H1 (cell line): ENCODE measurements around the gene SYNJ1. TPM values are rescaled to one million over a fixed set of nuclear protein-coding genes. Genes with fewer than 3 reads are reported as not detected.

ENCODE experiments used
- EP300 ChIP-seq, 2 experiments: IDR thresholded peaks; 1 replicate in 1 of 2; 2 replicates in 1 of 2; pipeline ENCODE4 v1.6.1; 2011 to 2012; ENCODE audit warnings: low read depth in 2 of 2, low read length in 2 of 2, mild to moderate bottlenecking in 2 of 2, borderline replicate concordance in 1 of 2, inconsistent platforms in 1 of 2, moderate library complexity in 1 of 2
- GABPA ChIP-seq: IDR thresholded peaks from 2 replicates; pipeline ENCODE4 v1.6.1; 2011; ENCODE audit warnings: mild to moderate bottlenecking, low read length, moderate library complexity, borderline replicate concordance; ENCODE audit not compliant: insufficient read depth
- POU5F1 ChIP-seq: IDR thresholded peaks from 2 replicates; pipeline ENCODE4 v1.6.1; 2011; ENCODE audit warnings: low read depth, mild to moderate bottlenecking, low read length, moderate library complexity
- RAD21 ChIP-seq, 2 experiments: IDR thresholded peaks in 1 of 2; conservative IDR thresholded peaks in 1 of 2; 2 replicates each; pipeline ENCODE4 v1.6.1; 2011; ENCODE audit warnings: low read depth in 2 of 2, low read length in 2 of 2, improper control_type of control experiment in 1 of 2, inconsistent platforms in 1 of 2, mild to moderate bottlenecking in 1 of 2, moderate library complexity in 1 of 2
- SIX5 ChIP-seq: IDR thresholded peaks from 2 replicates; pipeline ENCODE4 v1.6.1; 2011; ENCODE audit warnings: mild to moderate bottlenecking, low read depth, low read length
- TEAD4 ChIP-seq: IDR thresholded peaks from 2 replicates; pipeline ENCODE4 v1.6.1; 2012; ENCODE audit warnings: low read depth, low read length, inconsistent platforms, mixed read lengths
- polyA plus RNA-seq, 7 experiments: library from polyadenylated mRNA; depleted of rRNA in 3 of 7; stranded (reverse) in 5 of 7; unstranded in 2 of 7; fragments of >200 nt in 5 of 7; fragments of 200-250 nt in 2 of 7; gene quantifications; 1 replicate in 5 of 7; 2 replicates in 1 of 7; 4 replicates in 1 of 7; pipeline versions ENCODE4 v1.2.1 to v1.2.3, GENCODE V29; 2011 to 2013; ENCODE audit warnings: missing spikeins in 2 of 7, mixed read lengths in 2 of 7
- total RNA-seq: library from RNA; stranded (reverse); fragmentation: NEBNext Ultra II Directional; extraction: Animal tissue kit (Norgen Biotek cat#: 25700); gene quantifications from 2 replicates; pipeline ENCODE4 v1.2.1, GENCODE V29; 2021
- TF ChIP-seq, protein P1 (sequence below): fragments of 300-600 bp; sonication (generic); IDR thresholded peaks from 2 replicates; pipeline ENCODE4 v1.7.1; 2012; ENCODE audit warnings: low read length, moderate library complexity, mild to moderate bottlenecking, inconsistent platforms; ENCODE audit not compliant: insufficient replicate concordance
- TF ChIP-seq, protein P2 (sequence below): IDR thresholded peaks from 2 replicates; pipeline ENCODE4 v1.6.1; 2012; ENCODE audit warnings: low read length, inconsistent platforms

The SYNJ1 gene
- total and polyA plus RNA-seq, 2 of the 8 experiments (the other 6 are each of a cell fraction or from before 2014, with no cell fraction given) = 1.3 to 4.3 TPM

DNA sequence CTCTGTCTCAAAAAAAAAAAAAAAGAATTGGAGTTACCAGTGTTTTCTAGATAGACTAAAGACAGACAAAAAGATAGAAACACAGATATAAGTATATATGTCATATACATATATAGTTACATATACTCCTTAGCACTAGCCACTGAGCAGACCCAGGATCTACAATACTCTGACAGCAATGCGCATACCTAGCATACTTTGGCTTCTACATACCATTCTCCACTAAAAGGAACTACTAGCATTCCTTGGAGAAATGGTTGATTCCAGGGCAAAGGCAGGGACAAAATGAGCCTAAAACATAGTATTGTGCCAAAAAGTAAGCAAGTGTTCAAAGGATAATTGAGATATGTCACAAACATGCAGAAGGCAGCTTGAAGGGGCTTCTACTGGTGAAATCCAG lies 22.7 kb downstream of the SYNJ1 start (continued):
- TF ChIP-seq, protein P1, sequence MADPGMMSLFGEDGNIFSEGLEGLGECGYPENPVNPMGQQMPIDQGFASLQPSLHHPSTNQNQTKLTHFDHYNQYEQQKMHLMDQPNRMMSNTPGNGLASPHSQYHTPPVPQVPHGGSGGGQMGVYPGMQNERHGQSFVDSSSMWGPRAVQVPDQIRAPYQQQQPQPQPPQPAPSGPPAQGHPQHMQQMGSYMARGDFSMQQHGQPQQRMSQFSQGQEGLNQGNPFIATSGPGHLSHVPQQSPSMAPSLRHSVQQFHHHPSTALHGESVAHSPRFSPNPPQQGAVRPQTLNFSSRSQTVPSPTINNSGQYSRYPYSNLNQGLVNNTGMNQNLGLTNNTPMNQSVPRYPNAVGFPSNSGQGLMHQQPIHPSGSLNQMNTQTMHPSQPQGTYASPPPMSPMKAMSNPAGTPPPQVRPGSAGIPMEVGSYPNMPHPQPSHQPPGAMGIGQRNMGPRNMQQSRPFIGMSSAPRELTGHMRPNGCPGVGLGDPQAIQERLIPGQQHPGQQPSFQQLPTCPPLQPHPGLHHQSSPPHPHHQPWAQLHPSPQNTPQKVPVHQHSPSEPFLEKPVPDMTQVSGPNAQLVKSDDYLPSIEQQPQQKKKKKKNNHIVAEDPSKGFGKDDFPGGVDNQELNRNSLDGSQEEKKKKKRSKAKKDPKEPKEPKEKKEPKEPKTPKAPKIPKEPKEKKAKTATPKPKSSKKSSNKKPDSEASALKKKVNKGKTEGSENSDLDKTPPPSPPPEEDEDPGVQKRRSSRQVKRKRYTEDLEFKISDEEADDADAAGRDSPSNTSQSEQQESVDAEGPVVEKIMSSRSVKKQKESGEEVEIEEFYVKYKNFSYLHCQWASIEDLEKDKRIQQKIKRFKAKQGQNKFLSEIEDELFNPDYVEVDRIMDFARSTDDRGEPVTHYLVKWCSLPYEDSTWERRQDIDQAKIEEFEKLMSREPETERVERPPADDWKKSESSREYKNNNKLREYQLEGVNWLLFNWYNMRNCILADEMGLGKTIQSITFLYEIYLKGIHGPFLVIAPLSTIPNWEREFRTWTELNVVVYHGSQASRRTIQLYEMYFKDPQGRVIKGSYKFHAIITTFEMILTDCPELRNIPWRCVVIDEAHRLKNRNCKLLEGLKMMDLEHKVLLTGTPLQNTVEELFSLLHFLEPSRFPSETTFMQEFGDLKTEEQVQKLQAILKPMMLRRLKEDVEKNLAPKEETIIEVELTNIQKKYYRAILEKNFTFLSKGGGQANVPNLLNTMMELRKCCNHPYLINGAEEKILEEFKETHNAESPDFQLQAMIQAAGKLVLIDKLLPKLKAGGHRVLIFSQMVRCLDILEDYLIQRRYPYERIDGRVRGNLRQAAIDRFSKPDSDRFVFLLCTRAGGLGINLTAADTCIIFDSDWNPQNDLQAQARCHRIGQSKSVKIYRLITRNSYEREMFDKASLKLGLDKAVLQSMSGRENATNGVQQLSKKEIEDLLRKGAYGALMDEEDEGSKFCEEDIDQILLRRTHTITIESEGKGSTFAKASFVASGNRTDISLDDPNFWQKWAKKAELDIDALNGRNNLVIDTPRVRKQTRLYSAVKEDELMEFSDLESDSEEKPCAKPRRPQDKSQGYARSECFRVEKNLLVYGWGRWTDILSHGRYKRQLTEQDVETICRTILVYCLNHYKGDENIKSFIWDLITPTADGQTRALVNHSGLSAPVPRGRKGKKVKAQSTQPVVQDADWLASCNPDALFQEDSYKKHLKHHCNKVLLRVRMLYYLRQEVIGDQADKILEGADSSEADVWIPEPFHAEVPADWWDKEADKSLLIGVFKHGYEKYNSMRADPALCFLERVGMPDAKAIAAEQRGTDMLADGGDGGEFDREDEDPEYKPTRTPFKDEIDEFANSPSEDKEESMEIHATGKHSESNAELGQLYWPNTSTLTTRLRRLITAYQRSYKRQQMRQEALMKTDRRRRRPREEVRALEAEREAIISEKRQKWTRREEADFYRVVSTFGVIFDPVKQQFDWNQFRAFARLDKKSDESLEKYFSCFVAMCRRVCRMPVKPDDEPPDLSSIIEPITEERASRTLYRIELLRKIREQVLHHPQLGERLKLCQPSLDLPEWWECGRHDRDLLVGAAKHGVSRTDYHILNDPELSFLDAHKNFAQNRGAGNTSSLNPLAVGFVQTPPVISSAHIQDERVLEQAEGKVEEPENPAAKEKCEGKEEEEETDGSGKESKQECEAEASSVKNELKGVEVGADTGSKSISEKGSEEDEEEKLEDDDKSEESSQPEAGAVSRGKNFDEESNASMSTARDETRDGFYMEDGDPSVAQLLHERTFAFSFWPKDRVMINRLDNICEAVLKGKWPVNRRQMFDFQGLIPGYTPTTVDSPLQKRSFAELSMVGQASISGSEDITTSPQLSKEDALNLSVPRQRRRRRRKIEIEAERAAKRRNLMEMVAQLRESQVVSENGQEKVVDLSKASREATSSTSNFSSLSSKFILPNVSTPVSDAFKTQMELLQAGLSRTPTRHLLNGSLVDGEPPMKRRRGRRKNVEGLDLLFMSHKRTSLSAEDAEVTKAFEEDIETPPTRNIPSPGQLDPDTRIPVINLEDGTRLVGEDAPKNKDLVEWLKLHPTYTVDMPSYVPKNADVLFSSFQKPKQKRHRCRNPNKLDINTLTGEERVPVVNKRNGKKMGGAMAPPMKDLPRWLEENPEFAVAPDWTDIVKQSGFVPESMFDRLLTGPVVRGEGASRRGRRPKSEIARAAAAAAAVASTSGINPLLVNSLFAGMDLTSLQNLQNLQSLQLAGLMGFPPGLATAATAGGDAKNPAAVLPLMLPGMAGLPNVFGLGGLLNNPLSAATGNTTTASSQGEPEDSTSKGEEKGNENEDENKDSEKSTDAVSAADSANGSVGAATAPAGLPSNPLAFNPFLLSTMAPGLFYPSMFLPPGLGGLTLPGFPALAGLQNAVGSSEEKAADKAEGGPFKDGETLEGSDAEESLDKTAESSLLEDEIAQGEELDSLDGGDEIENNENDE = no peak
- no peak for TF ChIP-seq GABPA
- TF ChIP-seq RAD21 (IDR thresholded peaks at IDR 0.05 in 1 of 2, conservative IDR thresholded peaks at IDR 0.05 in 1 of 2; ENCODE audit: low read depth in 2 of 2, low read length in 2 of 2) = no peak
- no peak for TF ChIP-seq EP300 (IDR thresholded peaks at IDR 0.05; ENCODE audit: borderline replicate concordance in 1 of 2, low read depth in 2 of 2, low read length in 2 of 2)
- TF ChIP-seq, protein P2, sequence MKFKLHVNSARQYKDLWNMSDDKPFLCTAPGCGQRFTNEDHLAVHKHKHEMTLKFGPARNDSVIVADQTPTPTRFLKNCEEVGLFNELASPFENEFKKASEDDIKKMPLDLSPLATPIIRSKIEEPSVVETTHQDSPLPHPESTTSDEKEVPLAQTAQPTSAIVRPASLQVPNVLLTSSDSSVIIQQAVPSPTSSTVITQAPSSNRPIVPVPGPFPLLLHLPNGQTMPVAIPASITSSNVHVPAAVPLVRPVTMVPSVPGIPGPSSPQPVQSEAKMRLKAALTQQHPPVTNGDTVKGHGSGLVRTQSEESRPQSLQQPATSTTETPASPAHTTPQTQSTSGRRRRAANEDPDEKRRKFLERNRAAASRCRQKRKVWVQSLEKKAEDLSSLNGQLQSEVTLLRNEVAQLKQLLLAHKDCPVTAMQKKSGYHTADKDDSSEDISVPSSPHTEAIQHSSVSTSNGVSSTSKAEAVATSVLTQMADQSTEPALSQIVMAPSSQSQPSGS = no peak
- peak; percentile 91 for TF ChIP-seq TEAD4
- no peak for TF ChIP-seq SIX5
- 0 out of 2 replicates have a peak, but pooled peaks have one; percentile 11 for TF ChIP-seq POU5F1
